Transverse colon (tissue), 3 donors: ENCODE measurements around the gene CRK.

Source experiments
- EP300 ChIP-seq: sonication (generic); formaldehyde crosslinking; IDR thresholded peaks from one replicate; pipeline ENCODE4 v1.6.1; 2017; ENCODE audit warnings: antibody characterized with exemption, low read depth
- TF ChIP-seq, protein P1 (sequence below), 5 experiments: fragments of 200-600 bp in 3 of 5; fragments of 450-650 bp in 2 of 5; sonication (generic) in 3 of 5; IDR thresholded peaks; 1 replicate in 2 of 5; 2 replicates in 3 of 5; pipeline ENCODE4 v1.5.1; 2016 to 2017; ENCODE audit warnings: antibody characterized with exemption in 5 of 5, inconsistent platforms in 3 of 5, mild to moderate bottlenecking in 2 of 5, moderate library complexity in 1 of 5

DNA sequence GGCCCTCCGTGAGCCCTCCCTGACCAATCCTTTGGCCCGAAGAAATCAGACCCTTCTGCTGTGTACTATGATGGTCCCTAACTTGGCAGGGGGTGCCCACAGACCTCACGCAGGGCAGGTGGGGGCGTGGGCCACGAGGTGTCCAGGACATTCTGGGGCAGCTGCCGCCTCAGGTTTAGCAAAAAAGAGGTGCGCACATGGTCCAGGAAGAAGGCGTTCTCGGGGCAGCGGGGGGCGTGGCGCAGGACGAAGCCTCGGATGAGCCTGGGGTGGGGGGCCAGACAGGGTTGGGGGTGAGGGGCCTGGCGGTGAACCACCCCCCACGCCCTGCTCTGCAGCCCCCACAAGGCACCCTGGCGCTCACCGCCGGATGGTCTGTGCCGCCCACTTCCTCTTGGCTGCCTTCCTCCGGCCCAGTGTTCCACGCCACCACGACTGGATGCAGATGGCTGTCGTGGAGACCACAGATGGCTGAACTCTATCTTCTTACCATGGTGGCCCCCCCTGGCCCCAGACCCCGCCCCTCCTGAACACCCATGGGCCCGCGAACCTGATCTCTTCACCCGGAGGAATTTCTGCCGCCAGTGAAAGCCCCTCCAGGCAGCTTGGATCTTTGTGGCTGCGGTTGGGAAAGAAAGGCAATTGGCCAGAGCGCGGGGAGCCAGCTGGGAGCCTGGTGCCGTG lies 14.2 kb upstream of the CRK start:
- TF ChIP-seq EP300 = no peak
- TF ChIP-seq, protein P1, sequence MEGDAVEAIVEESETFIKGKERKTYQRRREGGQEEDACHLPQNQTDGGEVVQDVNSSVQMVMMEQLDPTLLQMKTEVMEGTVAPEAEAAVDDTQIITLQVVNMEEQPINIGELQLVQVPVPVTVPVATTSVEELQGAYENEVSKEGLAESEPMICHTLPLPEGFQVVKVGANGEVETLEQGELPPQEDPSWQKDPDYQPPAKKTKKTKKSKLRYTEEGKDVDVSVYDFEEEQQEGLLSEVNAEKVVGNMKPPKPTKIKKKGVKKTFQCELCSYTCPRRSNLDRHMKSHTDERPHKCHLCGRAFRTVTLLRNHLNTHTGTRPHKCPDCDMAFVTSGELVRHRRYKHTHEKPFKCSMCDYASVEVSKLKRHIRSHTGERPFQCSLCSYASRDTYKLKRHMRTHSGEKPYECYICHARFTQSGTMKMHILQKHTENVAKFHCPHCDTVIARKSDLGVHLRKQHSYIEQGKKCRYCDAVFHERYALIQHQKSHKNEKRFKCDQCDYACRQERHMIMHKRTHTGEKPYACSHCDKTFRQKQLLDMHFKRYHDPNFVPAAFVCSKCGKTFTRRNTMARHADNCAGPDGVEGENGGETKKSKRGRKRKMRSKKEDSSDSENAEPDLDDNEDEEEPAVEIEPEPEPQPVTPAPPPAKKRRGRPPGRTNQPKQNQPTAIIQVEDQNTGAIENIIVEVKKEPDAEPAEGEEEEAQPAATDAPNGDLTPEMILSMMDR (IDR thresholded peaks at IDR 0.05) = no peak
